Measurements from ENCODE around the gene AKAP17A.

Gene AKAP17A

GRCh38 chrX:1582686-1583437 is 8.5 kb upstream of the AKAP17A start:
- DNase-seq (ENCODE audit: low read depth, low spot score), result no peak

- DNase-seq (ENCODE audit: low read depth, low spot score), result no peak
Measured at GRCh38 chrX:1584237-1585011, 7.0 kb upstream of the AKAP17A start.

- DNase-seq (ENCODE audit: low read depth, low spot score), result no peak
Measured at GRCh38 chrX:1587161-1587560, 4.2 kb upstream of the AKAP17A start.

GRCh38 chrX:1589356-1590130 is 1.9 kb upstream of the AKAP17A start:
- no peak for DNase-seq (ENCODE audit: low read depth, low spot score)

- DNase-seq (ENCODE audit: low read depth, low spot score), result no peak
Measured at GRCh38 chrX:1591863-1592469, 562 bp downstream of the AKAP17A start.

GRCh38 chrX:1592470-1593142 is 1.2 kb downstream of the AKAP17A start:
- no peak for DNase-seq (ENCODE audit: low read depth, low spot score)

- DNase-seq (ENCODE audit: low read depth, low spot score), result no peak
Measured at GRCh38 chrX:1593286-1594271, 2.2 kb downstream of the AKAP17A start.

- DNase-seq (ENCODE audit: low read depth, low spot score), result no peak
Measured at GRCh38 chrX:1595711-1596060, 4.3 kb downstream of the AKAP17A start.

GRCh38 chrX:1596676-1597344 is 5.4 kb downstream of the AKAP17A start:
- DNase-seq (ENCODE audit: low read depth, low spot score), result no peak

- DNase-seq (ENCODE audit: low read depth, low spot score), result no peak
Measured at GRCh38 chrX:1597345-1598020, 6.1 kb downstream of the AKAP17A start.

- no peak for DNase-seq (ENCODE audit: low read depth, low spot score)
Measured at GRCh38 chrX:1598021-1598875, 6.8 kb downstream of the AKAP17A start.

GRCh38 chrX:1598876-1599790 is 7.7 kb downstream of the AKAP17A start:
- DNase-seq (ENCODE audit: low read depth, low spot score), result no peak

- no peak for DNase-seq (ENCODE audit: low read depth, low spot score)
Measured at GRCh38 chrX:1599791-1600405, 8.5 kb downstream of the AKAP17A start.

GRCh38 chrX:1600406-1601050 is 9.1 kb downstream of the AKAP17A start:
- no peak for DNase-seq (ENCODE audit: low read depth, low spot score)

- no peak for DNase-seq (ENCODE audit: low read depth, low spot score)
Measured at GRCh38 chrX:1601051-1601767, 9.8 kb downstream of the AKAP17A start.

- no peak for DNase-seq (ENCODE audit: low read depth, low spot score)
Measured at GRCh38 chrX:1601768-1602085, 10.3 kb downstream of the AKAP17A start.
